Measurements from ENCODE around the gene ERF.

GRCh38 chr19:42229855-42230351 is 25.0 kb downstream of the ERF start:
- TF ChIP-seq TAF1 (IDR thresholded peaks at IDR 0.05; ENCODE audit: low read depth, low read length) (no peak), POLR2AphosphoS5 (IDR thresholded peaks at IDR 0.05; ENCODE audit: low read depth, low read length) (no peak)
